Measurements from ENCODE around the gene ANKRD42. TPM values are rescaled to one million over a fixed set of nuclear protein-coding genes. Genes with fewer than 3 reads are reported as not detected.

ANKRD42 gene
- total RNA-seq, 1 donor from 2014 or later: 7.4 TPM

Small RNA genes within 50 kb of the gene (small RNA-seq; reads per million reads assigned to genes)
- gene AP000873.5 (ENCODE audit: low replicate concordance): not detected

Other genes with a start within 250 kb of the ANKRD42 start
- 42.0 TPM for gene RAB30, start 121.8 kb upstream of the ANKRD42 start, total RNA-seq
- 45.7 TPM for gene PCF11, start 36.6 kb upstream of the ANKRD42 start, total RNA-seq
- 154 TPM for gene CCDC90B, start 92.7 kb downstream of the ANKRD42 start, total RNA-seq